ENCODE results near the gene LATS1.
A peak's percentile ranks its signal among the peaks of the same experiment; 100 is the strongest.
"Not testable (repeated sequence)": the region's sequence is repeated elsewhere in the genome, so short reads cannot be mapped to it uniquely, and the experiment has no call there.

Gene LATS1

DNA sequence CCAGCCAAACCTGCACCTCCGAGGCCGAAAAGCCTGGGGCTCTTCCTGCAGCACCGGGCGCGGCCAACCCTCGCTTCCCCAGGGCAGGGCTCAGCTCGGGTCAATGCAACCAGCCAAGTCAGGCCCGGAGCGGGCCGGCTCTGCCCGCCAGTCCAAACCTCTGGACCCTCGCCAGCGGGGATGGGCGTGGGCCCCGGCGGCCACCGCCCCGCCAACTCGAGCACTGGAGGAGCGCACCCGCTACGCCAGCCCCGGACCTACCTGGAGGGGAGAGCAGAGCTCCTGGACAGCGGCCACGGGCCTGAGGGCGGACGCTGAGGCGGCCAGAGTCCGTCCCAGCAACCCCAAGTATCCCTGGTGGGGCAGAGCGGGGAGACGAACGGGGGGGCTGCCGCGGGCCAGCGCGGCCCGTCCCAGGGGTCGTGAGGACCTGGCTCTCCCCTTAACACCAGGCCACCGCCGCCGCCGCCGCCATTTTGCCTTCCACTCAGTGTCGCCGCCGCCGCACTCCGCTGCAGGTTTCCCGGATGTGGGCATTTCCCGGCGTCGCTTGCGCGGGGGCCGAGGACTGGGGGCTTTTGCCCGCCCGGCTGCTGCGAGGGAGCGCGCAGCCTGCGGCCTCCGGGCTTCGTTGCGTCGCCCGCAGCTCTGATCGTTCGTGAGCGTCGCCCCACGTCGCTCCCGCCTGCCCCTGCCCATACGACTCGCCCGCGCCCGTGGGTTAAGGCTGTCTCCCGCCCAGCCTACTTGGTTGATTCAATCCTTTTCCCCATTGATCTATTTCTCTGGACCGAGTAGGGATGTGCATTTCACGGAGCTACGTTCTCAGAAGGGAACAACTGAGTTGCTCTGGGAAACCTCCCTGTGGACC is at the start of gene LATS1:
Gene LATS1 (minus strand): TSS at position 514 of the 871 bp plus-strand sequence. CDS start 15,975 bp downstream, outside the sequence.
- TF ChIP-seq POLR2A (IDR thresholded peaks at IDR 0.05; ENCODE audit: low read length) (peak; percentile 89), GATA1 (IDR thresholded peaks at IDR 0.05; ENCODE audit: low read depth, low read length) (no peak)

DNA sequence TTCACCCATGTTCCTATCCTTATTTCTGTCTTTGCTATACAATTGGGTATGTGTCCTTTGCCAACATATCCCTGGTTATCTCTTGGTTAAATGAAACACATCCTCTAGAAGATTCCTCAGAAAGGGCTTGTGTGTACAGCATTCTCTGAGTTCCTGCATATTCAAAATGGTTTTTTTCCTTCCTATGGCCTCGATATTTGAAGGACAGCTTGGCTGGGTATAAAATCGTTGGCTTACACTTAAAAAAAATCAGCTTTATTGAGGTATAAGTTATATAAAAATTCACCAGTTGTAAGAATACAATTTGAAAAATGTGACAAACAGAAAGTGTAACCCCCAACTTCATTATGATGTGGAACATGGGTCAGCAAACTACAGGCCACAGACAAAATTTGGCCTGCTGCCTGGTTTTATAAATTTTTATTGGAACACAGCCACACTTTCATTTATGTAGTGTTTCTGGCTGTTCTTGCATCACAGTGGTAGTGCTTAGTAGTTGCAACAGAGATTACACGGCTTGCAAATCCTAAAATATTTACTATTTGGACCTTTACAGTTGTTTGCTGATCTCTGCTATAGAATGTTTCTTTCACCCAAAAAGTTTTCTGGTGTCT is 48.4 kb upstream of the LATS1 start:
- TF ChIP-seq GATA1 (IDR thresholded peaks at IDR 0.05; ENCODE audit: low read depth, low read length) (no peak), POLR2A (IDR thresholded peaks at IDR 0.05; ENCODE audit: low read length) (no peak)
- peak; percentile 26 for DNase-seq

More for the DNA sequence above, at the start of gene LATS1:
- DNase-seq: peak; percentile 94 to 96

DNA sequence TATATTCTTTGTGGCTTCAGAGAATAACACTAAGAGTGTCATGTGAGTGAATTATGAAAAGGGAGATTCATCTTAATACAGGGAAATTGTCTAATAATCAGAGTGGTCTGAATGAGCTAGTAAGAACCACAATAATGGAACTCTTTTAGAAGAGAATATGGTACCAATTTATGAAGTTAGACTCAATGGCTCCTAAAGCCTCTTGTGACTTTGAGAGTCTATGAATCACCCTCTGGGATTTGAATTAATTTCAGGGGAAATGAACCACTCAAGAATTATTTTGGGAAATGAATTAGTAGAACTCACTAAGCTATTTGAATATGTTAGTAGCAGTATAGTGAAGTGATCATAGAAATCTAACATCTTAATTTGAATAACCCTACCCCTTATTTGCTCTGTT is 46.0 kb upstream of the LATS1 start:
- no peak for DNase-seq
- TF ChIP-seq GATA1 (IDR thresholded peaks at IDR 0.05; ENCODE audit: low read depth, low read length) (no peak), POLR2A (IDR thresholded peaks at IDR 0.05; ENCODE audit: low read length) (no peak)

DNA sequence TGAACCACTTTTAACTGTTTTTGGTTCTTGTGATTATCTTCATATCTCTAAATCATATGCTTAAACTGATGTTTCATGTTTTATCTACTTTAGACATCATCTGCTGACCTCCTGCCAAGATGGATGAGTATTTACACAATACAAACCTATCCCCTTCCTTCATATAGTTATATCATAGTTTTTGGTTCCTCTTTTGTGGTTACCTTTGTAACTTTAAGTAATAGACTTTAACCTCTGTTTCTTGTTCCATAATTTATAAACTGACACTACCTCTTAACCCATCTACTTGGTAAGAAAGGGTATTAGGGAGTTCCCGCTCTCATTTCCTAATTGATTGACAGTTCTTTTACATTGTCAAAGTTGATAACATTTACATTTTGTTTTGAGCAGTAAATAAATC is 43.5 kb upstream of the LATS1 start:
- TF ChIP-seq GATA1 (IDR thresholded peaks at IDR 0.05; ENCODE audit: low read depth, low read length): no peak
- TF ChIP-seq POLR2A (IDR thresholded peaks at IDR 0.05; ENCODE audit: low read length): no peak
- peak; percentile 10 to 27 for DNase-seq

GRCh38 chr6:149756261-149756636 is 38.3 kb upstream of the LATS1 start:
- TF ChIP-seq POLR2A (IDR thresholded peaks at IDR 0.05; ENCODE audit: low read length): no peak
- TF ChIP-seq GATA1 (IDR thresholded peaks at IDR 0.05; ENCODE audit: low read depth, low read length): no peak
- DNase-seq: no peak

GRCh38 chr6:149755300-149756260 is 37.7 kb upstream of the LATS1 start:
- TF ChIP-seq POLR2A (IDR thresholded peaks at IDR 0.05; ENCODE audit: low read length) (no peak), GATA1 (IDR thresholded peaks at IDR 0.05; ENCODE audit: low read depth, low read length) (no peak)
- DNase-seq: peak; percentile 25 to 26

DNA sequence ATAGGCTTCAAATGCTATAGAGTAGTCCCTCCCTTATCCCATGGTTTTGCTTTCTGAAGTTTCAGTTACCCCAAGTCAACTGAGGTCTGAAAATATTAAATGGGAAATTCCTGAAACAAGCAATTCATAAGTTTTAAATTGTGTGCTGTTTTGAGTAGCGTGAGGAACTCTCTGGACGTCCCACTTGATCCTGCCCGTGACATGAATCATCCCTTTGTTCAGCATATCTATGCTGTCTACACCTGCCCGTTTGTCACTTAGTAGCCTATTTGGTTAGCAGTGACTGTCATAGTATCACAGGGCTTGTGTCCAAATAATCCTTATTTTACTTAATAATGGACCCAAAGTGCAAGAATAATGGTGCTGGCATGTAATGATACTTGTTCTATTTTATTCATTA is 36.6 kb upstream of the LATS1 start:
- DNase-seq: no peak

DNA sequence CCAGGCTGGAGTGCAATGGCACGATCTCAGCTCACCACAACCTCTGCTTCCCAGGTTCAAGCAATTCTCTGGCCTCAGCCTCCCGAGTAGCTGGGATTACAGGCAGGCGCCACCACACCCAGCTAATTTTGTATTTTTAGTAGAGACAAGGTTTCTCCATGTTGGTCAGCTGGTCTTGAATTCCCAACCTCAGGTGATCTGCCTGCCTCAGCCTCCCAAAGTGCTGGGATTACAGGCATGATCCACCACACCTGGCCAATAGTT is 35.4 kb upstream of the LATS1 start:
- DNase-seq: not testable (repeated sequence)

More for the DNA sequence above, 36.6 kb upstream of the LATS1 start:
- TF ChIP-seq GATA1 (IDR thresholded peaks at IDR 0.05; ENCODE audit: low read depth, low read length): no peak
- TF ChIP-seq POLR2A (IDR thresholded peaks at IDR 0.05; ENCODE audit: low read length): no peak

- DNase-seq: no peak
- no peak for TF ChIP-seq GATA1 (IDR thresholded peaks at IDR 0.05; ENCODE audit: low read depth, low read length)
Observed at GRCh38 chr6:149752600-149753373, 34.9 kb upstream of the LATS1 start.

DNA sequence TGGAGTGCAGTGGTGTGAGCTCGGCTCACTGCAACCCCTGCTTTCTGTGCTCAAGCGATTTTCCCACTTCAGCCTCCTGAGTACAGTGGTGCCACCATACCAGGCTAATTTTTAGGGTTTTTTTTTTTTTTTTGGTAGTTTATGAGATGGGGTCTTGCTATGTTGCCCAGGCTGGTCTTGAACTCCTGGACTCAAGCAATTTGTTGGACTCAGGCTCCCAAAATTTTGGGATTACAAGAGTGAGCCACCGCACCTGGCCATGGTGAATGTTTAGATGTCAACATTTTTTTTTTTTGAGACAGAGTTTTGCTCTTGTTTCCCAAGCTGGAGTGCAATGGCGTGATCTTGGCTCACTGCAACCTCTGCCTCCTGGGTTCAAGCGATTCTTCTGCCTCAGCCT is 34.0 kb upstream of the LATS1 start:
- DNase-seq: not testable (repeated sequence)

DNA sequence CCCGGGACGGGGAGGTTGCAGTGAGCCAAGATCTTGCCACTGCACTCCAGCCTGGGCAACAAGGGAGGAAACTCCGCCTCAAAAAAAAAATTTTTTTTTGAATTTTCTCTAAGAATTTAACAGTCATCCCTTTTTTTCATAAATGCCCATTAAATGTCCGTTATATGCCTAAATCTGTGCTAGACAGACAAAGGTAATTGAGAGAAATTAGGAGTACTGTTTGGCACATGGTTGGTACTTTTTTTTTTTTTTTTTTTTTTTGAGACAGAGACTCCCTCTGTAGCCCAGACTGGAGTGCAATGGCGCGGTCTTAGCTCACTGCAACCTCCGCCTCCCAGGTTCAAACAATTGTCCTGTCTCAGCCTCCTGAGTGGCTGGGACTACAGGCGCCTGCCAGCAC is 33.3 kb upstream of the LATS1 start:
- no peak for TF ChIP-seq GATA1 (IDR thresholded peaks at IDR 0.05; ENCODE audit: low read depth, low read length)
- no peak for TF ChIP-seq POLR2A (IDR thresholded peaks at IDR 0.05; ENCODE audit: low read length)
- DNase-seq: no peak

DNA sequence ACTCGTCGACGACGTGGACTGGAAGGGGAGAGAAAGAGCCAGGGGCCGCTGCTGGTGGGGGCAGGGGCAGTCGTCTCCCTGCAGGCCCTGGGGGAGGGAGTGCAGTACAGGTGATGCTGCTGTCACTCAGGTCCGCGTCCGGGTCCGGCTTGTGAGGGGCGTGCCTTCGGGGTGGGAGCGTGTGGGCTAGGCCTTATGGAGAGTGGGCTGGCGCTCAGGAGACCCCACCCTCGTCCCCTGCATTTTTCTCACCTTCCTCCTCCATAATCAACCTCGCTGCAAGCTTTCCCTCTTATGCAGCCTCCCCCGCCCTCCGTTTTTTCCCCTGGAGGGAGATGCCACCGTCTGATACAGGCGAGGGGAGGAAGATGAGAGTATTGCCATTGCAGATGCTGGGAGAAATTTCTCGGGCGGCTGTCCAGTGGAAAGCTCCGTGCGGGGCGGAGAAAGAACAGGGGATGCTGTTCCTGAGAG is 32.3 kb upstream of the LATS1 start:
- DNase-seq: peak; percentile 79 to 81
- TF ChIP-seq GATA1 (IDR thresholded peaks at IDR 0.05; ENCODE audit: low read depth, low read length): no peak
- TF ChIP-seq POLR2A (IDR thresholded peaks at IDR 0.05; ENCODE audit: low read length): no peak

DNA sequence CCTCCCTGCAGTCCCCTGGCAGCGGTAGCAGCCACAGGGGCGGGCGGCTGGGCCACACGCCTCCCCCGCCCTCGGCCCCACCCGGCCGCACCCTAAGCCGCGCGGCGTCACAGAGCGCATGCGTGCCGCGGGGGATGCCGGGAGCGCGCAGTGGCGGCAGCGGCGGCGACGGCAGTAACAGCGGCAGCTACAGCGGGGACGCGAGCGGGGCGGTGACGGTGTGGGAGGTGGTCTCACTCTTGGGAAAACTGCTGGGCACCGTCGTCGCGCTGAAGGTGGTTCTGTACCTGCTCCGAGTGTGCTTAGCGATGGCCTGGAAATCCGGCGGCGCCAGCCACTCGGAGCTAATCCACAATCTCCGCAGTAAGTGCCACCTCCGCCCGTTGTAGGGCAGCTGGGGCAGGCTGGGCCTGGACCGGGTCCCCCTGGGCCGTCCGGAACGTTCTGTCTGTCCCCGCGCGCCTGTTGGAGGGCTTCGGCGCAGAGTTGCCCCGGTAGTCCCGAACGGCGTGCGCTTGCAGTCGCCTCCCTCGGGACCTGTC is 31.8 kb upstream of the LATS1 start, which contains the start of gene PCMT1:
Gene PCMT1 (plus strand): TSS at position 148 of the 542 bp plus-strand sequence. CDS start 161 bp downstream, at position 309.
- TF ChIP-seq POLR2A (IDR thresholded peaks at IDR 0.05; ENCODE audit: low read length): peak; percentile 79
- TF ChIP-seq GATA1 (IDR thresholded peaks at IDR 0.05; ENCODE audit: low read depth, low read length): no peak
- peak; percentile 95 to 98 for DNase-seq

DNA sequence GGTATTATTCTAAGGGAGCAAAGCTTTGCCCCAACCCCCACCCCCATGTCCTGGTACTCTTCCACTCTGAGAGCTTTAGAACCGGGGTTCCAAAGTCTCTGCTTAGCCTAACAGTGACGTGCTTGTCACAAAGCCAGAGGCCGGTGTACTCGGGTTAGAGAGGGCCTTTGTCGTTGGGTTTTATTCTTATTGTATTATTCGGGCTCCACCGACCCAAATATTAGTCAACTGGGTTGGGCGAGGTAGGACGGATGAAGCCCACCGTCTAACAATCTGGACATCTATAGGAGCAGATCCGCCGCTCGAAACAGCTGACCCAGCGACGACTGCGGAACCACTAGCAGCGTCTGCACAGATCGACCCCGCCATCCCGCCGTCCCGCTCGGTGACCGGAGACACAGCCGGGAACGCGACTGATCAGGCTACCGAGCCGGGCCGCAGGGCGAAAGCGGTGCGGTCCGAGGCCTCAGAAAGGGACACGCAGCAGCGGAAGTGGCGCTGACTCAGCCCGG is 31.2 kb upstream of the LATS1 start:
- not testable (repeated sequence) for DNase-seq
